ENCODE measurements around the gene ERC2.

The ERC2 gene

GRCh38 chr3:56180433-56180832 lies 287.8 kb downstream of the ERC2 start:
- no peaks in the 10 kb centered on the region for H3K9me3 ChIP-seq (ENCODE audit: low read length)
- no peaks in the 10 kb centered on the region for H3K27me3 ChIP-seq (ENCODE audit: control insufficient read depth in 1 of 2, insufficient read depth in 2 of 2, low read length in 2 of 2)
- H3K4me3 ChIP-seq (ENCODE audit: low read depth in 1 of 2, low read length in 2 of 2) = no peak overlapping the region
- no peaks in the 10 kb centered on the region for H3K36me3 ChIP-seq (ENCODE audit: insufficient read depth, low read length)
- H3K27ac ChIP-seq (ENCODE audit: low read depth, low read length) = no peak overlapping the region
- H3K4me1 ChIP-seq (ENCODE audit: insufficient read depth, low read length) = no peaks in the 10 kb centered on the region
- no peak overlapping the region for H3K9ac ChIP-seq (ENCODE audit: low read length)

DNA sequence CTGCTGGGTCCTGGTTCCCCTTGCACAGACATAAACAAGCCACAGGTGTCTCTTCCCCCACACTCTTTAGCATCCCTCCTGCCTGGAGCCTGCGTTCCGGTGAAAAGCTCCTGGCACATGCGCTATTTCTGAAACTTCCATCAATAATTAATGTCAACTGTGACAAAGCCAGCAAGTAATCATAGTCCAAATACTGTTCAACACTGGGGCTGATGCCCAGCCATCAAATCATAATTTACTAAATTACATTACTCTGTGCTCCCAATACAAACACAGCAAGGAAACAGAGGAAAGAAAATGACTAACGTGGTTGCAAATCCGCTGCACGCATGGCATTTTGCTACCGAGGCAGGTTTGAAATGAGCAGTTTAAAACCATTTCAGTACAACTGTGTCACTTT lies 294.7 kb downstream of the ERC2 start:
- Histone ChIP-seq H3K9ac (ENCODE audit: low read length) (no peak overlapping the region), H3K4me3 (ENCODE audit: low read depth in 1 of 2, low read length in 2 of 2) (no peak overlapping the region), H3K9me3 (ENCODE audit: low read length) (no peaks in the 10 kb centered on the region), H3K36me3 (ENCODE audit: insufficient read depth, low read length) (no peaks in the 10 kb centered on the region), H3K27ac (ENCODE audit: low read depth, low read length) (no peak overlapping the region), H3K27me3 (ENCODE audit: control insufficient read depth in 1 of 2, insufficient read depth in 2 of 2, low read length in 2 of 2) (no peaks in the 10 kb centered on the region), H3K4me1 (ENCODE audit: insufficient read depth, low read length) (no peaks in the 10 kb centered on the region)

DNA sequence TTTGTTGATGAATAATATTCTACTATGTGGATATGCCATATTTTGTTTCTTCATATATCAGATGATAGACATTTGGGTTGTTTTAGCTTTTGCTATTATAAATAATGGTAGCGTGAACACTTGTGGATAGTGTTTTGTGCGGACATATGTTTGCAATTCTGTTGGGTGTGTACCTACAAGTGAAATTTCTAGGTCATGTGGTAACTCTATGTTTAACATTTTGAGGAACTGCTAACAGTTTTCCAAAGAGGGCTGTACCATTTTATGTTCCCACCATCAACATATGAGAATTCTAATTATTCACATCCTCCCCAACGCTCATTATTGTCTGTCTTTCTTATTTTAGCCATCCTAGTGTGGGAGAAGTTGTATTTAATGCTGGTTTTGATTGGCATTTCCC lies 303.8 kb downstream of the ERC2 start:
- Histone ChIP-seq H3K27me3 (ENCODE audit: control insufficient read depth in 1 of 2, insufficient read depth in 2 of 2, low read length in 2 of 2) (no peaks in the 10 kb centered on the region), H3K4me3 (ENCODE audit: low read depth in 1 of 2, low read length in 2 of 2) (no peak overlapping the region), H3K27ac (ENCODE audit: low read depth, low read length) (no peak overlapping the region), H3K4me1 (ENCODE audit: insufficient read depth, low read length) (no peaks in the 10 kb centered on the region), H3K36me3 (ENCODE audit: insufficient read depth, low read length) (no peaks in the 10 kb centered on the region), H3K9ac (ENCODE audit: low read length) (no peak overlapping the region), H3K9me3 (ENCODE audit: low read length) (peaks cover 3% of the 10 kb centered on the region)

DNA sequence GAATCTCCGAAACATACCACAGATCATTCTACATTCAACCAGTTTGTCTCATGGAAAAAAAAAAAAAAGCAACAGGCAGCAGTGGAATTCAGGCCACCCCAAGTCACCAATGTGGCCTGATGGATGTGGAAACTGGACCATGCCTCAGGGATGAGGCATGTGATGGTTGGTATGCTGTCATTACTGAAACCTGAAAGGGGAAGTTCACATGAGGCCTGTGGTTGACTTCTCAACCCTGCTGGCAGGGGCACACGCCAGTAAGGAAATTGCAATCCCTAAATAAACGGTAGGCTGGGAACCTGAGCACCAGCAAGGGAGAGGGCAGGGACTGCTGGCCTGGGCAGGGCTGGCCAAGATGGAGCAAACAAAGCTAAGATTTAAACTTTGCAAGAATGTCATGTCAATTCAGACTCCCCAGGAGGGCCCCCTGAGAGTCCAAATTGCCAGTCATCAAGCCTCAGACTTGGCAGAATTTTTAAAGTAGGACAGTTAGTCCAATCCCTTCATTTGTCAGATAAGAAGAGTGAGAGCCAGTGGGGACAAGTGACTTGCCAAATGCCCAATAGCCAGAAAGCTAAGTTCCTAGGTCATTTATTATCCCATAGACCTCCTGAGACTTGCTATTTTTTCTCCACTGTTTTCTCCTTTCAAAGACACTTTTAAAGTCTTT lies 310.4 kb downstream of the ERC2 start:
- no peak overlapping the region for H3K9ac ChIP-seq (ENCODE audit: low read length)
- H3K4me3 ChIP-seq (ENCODE audit: low read depth in 1 of 2, low read length in 2 of 2) = no peak overlapping the region
- H3K9me3 ChIP-seq (ENCODE audit: low read length) = peaks cover 3% of the 10 kb centered on the region
- no peak overlapping the region for H3K27ac ChIP-seq (ENCODE audit: low read depth, low read length)
- no peaks in the 10 kb centered on the region for H3K36me3 ChIP-seq (ENCODE audit: insufficient read depth, low read length)
- no peaks in the 10 kb centered on the region for H3K27me3 ChIP-seq (ENCODE audit: control insufficient read depth in 1 of 2, insufficient read depth in 2 of 2, low read length in 2 of 2)
- H3K4me1 ChIP-seq (ENCODE audit: insufficient read depth, low read length) = no peaks in the 10 kb centered on the region

DNA sequence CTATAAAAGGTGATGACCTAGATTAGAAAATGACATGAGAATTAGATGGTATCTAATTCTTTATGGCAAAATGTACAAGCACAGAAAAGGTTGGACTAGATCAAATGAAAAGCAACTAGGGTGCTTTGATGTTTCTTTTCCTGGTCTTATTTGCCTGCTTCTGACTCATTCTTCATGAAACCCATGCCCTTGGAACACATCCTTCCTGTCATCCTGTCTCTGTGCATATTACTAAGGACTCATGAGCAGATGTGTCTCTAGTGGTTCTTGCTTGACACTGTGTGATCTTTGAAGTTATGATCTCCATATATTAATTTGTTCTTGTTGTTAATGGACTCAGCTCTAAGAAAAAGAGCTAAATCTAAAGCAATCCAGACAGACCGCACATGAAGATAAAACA lies 314.0 kb downstream of the ERC2 start:
- H3K36me3 ChIP-seq (ENCODE audit: insufficient read depth, low read length) = no peaks in the 10 kb centered on the region
- no peaks in the 10 kb centered on the region for H3K4me1 ChIP-seq (ENCODE audit: insufficient read depth, low read length)
- no peak overlapping the region for H3K27ac ChIP-seq (ENCODE audit: low read depth, low read length)
- H3K4me3 ChIP-seq (ENCODE audit: low read depth in 1 of 2, low read length in 2 of 2) = no peak overlapping the region
- H3K27me3 ChIP-seq (ENCODE audit: control insufficient read depth in 1 of 2, insufficient read depth in 2 of 2, low read length in 2 of 2) = no peaks in the 10 kb centered on the region
- no peaks in the 10 kb centered on the region for H3K9me3 ChIP-seq (ENCODE audit: low read length)
- no peak overlapping the region for H3K9ac ChIP-seq (ENCODE audit: low read length)

GRCh38 chr3:56147354-56147753 lies 320.9 kb downstream of the ERC2 start:
- no peaks in the 10 kb centered on the region for H3K9me3 ChIP-seq (ENCODE audit: low read length)
- no peak overlapping the region for H3K4me3 ChIP-seq (ENCODE audit: low read depth in 1 of 2, low read length in 2 of 2)

GRCh38 chr3:56145410-56145809 lies 322.9 kb downstream of the ERC2 start:
- no peak overlapping the region for H3K27ac ChIP-seq (ENCODE audit: low read depth, low read length)
- H3K4me1 ChIP-seq (ENCODE audit: insufficient read depth, low read length) = no peaks in the 10 kb centered on the region
- no peaks in the 10 kb centered on the region for H3K27me3 ChIP-seq (ENCODE audit: control insufficient read depth in 1 of 2, insufficient read depth in 2 of 2, low read length in 2 of 2)
- H3K36me3 ChIP-seq (ENCODE audit: insufficient read depth, low read length) = no peaks in the 10 kb centered on the region
- H3K4me3 ChIP-seq (ENCODE audit: low read depth in 1 of 2, low read length in 2 of 2) = no peak overlapping the region
- H3K9ac ChIP-seq (ENCODE audit: low read length) = no peak overlapping the region
- no peaks in the 10 kb centered on the region for H3K9me3 ChIP-seq (ENCODE audit: low read length)

More at GRCh38 chr3:56147354-56147753, 320.9 kb downstream of the ERC2 start:
- Histone ChIP-seq H3K27me3 (ENCODE audit: control insufficient read depth in 1 of 2, insufficient read depth in 2 of 2, low read length in 2 of 2) (no peaks in the 10 kb centered on the region), H3K27ac (ENCODE audit: low read depth, low read length) (no peak overlapping the region), H3K4me1 (ENCODE audit: insufficient read depth, low read length) (no peaks in the 10 kb centered on the region), H3K36me3 (ENCODE audit: insufficient read depth, low read length) (no peaks in the 10 kb centered on the region), H3K9ac (ENCODE audit: low read length) (no peak overlapping the region)

- H3K4me1 ChIP-seq (ENCODE audit: insufficient read depth, low read length) = no peaks in the 10 kb centered on the region
- no peak overlapping the region for H3K9ac ChIP-seq (ENCODE audit: low read length)
- H3K27ac ChIP-seq (ENCODE audit: low read depth, low read length) = no peak overlapping the region
Measured at GRCh38 chr3:56144805-56145204, 323.5 kb downstream of the ERC2 start.

GRCh38 chr3:56137415-56137814 lies 330.9 kb downstream of the ERC2 start:
- Histone ChIP-seq H3K4me3 (ENCODE audit: low read depth in 1 of 2, low read length in 2 of 2) (no peak overlapping the region), H3K27ac (ENCODE audit: low read depth, low read length) (no peak overlapping the region), H3K9me3 (ENCODE audit: low read length) (no peaks in the 10 kb centered on the region), H3K9ac (ENCODE audit: low read length) (no peak overlapping the region), H3K27me3 (ENCODE audit: control insufficient read depth in 1 of 2, insufficient read depth in 2 of 2, low read length in 2 of 2) (no peaks in the 10 kb centered on the region), H3K4me1 (ENCODE audit: insufficient read depth, low read length) (no peaks in the 10 kb centered on the region), H3K36me3 (ENCODE audit: insufficient read depth, low read length) (no peaks in the 10 kb centered on the region)

More at GRCh38 chr3:56144805-56145204, 323.5 kb downstream of the ERC2 start:
- Histone ChIP-seq H3K36me3 (ENCODE audit: insufficient read depth, low read length) (no peaks in the 10 kb centered on the region), H3K27me3 (ENCODE audit: control insufficient read depth in 1 of 2, insufficient read depth in 2 of 2, low read length in 2 of 2) (no peaks in the 10 kb centered on the region), H3K9me3 (ENCODE audit: low read length) (no peaks in the 10 kb centered on the region), H3K4me3 (ENCODE audit: low read depth in 1 of 2, low read length in 2 of 2) (no peak overlapping the region)

GRCh38 chr3:56136514-56136913 lies 331.8 kb downstream of the ERC2 start:
- Histone ChIP-seq H3K36me3 (ENCODE audit: insufficient read depth, low read length) (no peaks in the 10 kb centered on the region), H3K27me3 (ENCODE audit: control insufficient read depth in 1 of 2, insufficient read depth in 2 of 2, low read length in 2 of 2) (no peaks in the 10 kb centered on the region), H3K9me3 (ENCODE audit: low read length) (no peaks in the 10 kb centered on the region), H3K4me1 (ENCODE audit: insufficient read depth, low read length) (peaks cover 6% of the 10 kb centered on the region), H3K4me3 (ENCODE audit: low read depth in 1 of 2, low read length in 2 of 2) (no peak overlapping the region), H3K27ac (ENCODE audit: low read depth, low read length) (no peak overlapping the region), H3K9ac (ENCODE audit: low read length) (no peak overlapping the region)

DNA sequence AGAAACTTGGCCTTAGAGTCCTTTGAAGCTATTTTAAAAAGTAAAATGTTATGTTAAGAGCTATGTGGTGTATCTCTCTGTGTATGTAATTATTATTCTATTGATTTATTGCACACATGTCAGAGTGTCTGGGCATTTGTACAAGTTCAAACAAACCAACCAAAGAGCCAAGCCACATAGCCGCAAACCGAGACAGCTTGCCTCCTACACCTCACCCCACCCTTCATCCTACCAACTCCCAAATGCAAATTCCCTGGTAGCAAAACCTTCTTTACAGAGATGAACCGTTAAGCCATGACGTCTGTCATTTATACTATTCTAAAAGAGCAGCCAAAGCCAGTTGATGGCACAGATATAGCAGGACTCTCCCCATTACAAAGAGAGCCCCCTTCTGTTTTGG lies 332.3 kb downstream of the ERC2 start:
- Histone ChIP-seq H3K9ac (ENCODE audit: low read length) (no peak overlapping the region), H3K4me1 (ENCODE audit: insufficient read depth, low read length) (peaks cover 6% of the 10 kb centered on the region)

GRCh38 chr3:56133423-56133822 lies 334.8 kb downstream of the ERC2 start:
- no peak overlapping the region for H3K27ac ChIP-seq (ENCODE audit: low read depth, low read length)
- H3K4me1 ChIP-seq (ENCODE audit: insufficient read depth, low read length) = peaks cover 6% of the 10 kb centered on the region
- H3K4me3 ChIP-seq (ENCODE audit: low read depth in 1 of 2, low read length in 2 of 2) = no peak overlapping the region
- no peaks in the 10 kb centered on the region for H3K27me3 ChIP-seq (ENCODE audit: control insufficient read depth in 1 of 2, insufficient read depth in 2 of 2, low read length in 2 of 2)
- no peaks in the 10 kb centered on the region for H3K36me3 ChIP-seq (ENCODE audit: insufficient read depth, low read length)
- no peaks in the 10 kb centered on the region for H3K9me3 ChIP-seq (ENCODE audit: low read length)
- H3K9ac ChIP-seq (ENCODE audit: low read length) = no peak overlapping the region

More for the DNA sequence above, 332.3 kb downstream of the ERC2 start:
- no peaks in the 10 kb centered on the region for H3K36me3 ChIP-seq (ENCODE audit: insufficient read depth, low read length)
- no peaks in the 10 kb centered on the region for H3K9me3 ChIP-seq (ENCODE audit: low read length)
- H3K4me3 ChIP-seq (ENCODE audit: low read depth in 1 of 2, low read length in 2 of 2) = no peak overlapping the region
- H3K27ac ChIP-seq (ENCODE audit: low read depth, low read length) = no peak overlapping the region
- no peaks in the 10 kb centered on the region for H3K27me3 ChIP-seq (ENCODE audit: control insufficient read depth in 1 of 2, insufficient read depth in 2 of 2, low read length in 2 of 2)

Data from muscle layer of colon (tissue), 2 donors.